Mesothelial cell of epicardium (in vitro differentiated cells): ENCODE data around the gene HIKESHI. TPM values are rescaled to one million over a fixed set of nuclear protein-coding genes. Genes with fewer than 3 reads are reported as not detected.

Source experiments
- DNase-seq, 2 experiments: peaks; one replicate each; pipeline ENCODE4 v3.0.0; 2021; ENCODE audit warnings: low spot score in 2 of 2; ENCODE audit not compliant: unreplicated experiment in 2 of 2
- H3K27ac Mint-ChIP-seq: 2 replicates; pipeline ENCODE4 v1.8.0; 2021; ENCODE audit warnings: mixed read lengths
- H3K27me3 Mint-ChIP-seq: 2 replicates; pipeline ENCODE4 v1.8.0; 2021; ENCODE audit warnings: low read depth, mixed read lengths
- H3K36me3 Mint-ChIP-seq: 2 replicates; pipeline ENCODE4 v1.8.0; 2021; ENCODE audit warnings: mixed read lengths
- H3K4me1 Mint-ChIP-seq: 2 replicates; pipeline ENCODE4 v1.8.0; 2021; ENCODE audit warnings: mixed read lengths
- H3K4me3 Mint-ChIP-seq: 2 replicates; pipeline ENCODE4 v1.8.0; 2021; ENCODE audit warnings: mild to moderate bottlenecking, moderate library complexity, mixed read lengths
- H3K9me3 Mint-ChIP-seq: 2 replicates; pipeline ENCODE4 v1.8.0; 2021; ENCODE audit warnings: mixed read lengths
- total RNA-seq: library from RNA; stranded (reverse); gene quantifications from 3 replicates; pipeline ENCODE4 v1.2.1, GENCODE V29; 2021
- TF ChIP-seq, protein P1 (sequence below): fragments of 200-600 bp; sonication (generic); IDR thresholded peaks from one replicate; pipeline ENCODE4 v1.5.0; 2021; ENCODE audit warnings: antibody characterized with exemption; ENCODE audit not compliant: unreplicated experiment

The HIKESHI gene
- total RNA-seq, 1 donor from 2014 or later = 38.0 TPM

DNA sequence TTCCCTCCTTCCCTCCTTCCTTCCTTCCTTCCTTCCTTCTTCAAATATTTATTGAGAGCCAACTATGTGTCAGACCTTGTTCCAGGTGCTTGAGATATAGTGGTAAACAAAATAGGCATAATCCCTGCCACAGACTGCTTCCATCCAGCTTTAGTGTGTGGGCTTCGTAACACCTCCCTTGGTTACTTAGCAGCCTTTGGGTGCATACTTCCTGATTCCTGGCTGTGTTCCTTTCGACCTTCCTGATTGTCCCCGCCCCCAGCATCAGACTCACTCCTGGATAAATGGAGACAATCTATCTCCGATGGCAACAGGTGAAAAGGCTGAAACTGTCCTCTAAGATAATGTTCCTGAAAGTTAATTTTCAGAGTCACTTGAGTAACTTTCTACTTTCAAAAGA lies 86.2 kb downstream of the HIKESHI start:
- no peaks in the 10 kb centered on the region for H3K36me3 Mint-ChIP-seq
- no peak for DNase-seq
- peaks cover 3% of the 10 kb centered on the region for H3K9me3 Mint-ChIP-seq
- no peak overlapping the region for H3K27ac Mint-ChIP-seq
- H3K27me3 Mint-ChIP-seq = no peaks in the 10 kb centered on the region
- no peak overlapping the region for H3K4me3 Mint-ChIP-seq
- TF ChIP-seq, protein P1, sequence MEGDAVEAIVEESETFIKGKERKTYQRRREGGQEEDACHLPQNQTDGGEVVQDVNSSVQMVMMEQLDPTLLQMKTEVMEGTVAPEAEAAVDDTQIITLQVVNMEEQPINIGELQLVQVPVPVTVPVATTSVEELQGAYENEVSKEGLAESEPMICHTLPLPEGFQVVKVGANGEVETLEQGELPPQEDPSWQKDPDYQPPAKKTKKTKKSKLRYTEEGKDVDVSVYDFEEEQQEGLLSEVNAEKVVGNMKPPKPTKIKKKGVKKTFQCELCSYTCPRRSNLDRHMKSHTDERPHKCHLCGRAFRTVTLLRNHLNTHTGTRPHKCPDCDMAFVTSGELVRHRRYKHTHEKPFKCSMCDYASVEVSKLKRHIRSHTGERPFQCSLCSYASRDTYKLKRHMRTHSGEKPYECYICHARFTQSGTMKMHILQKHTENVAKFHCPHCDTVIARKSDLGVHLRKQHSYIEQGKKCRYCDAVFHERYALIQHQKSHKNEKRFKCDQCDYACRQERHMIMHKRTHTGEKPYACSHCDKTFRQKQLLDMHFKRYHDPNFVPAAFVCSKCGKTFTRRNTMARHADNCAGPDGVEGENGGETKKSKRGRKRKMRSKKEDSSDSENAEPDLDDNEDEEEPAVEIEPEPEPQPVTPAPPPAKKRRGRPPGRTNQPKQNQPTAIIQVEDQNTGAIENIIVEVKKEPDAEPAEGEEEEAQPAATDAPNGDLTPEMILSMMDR = no peak
- H3K4me1 Mint-ChIP-seq = peaks cover 14% of the 10 kb centered on the region

DNA sequence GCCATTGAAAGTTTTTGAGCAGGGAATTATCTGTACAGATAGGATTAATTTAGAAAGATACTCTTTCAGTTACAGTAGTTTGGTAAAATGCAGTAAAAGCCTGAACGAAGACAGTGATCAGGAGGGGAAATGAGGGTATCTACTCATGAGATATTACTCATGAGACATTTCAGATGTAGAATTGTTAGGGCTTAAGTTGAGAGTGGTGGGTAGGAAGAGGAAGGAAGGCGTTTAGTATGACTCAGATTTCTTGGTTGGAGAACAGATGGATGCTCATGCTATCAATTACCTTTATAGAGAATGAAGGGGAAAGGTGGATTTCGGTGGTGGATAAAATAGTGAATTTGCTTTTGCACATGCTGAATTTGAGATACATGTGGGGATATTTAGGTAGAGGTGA lies 88.4 kb downstream of the HIKESHI start:
- H3K4me3 Mint-ChIP-seq = no peak overlapping the region
- peaks cover 3% of the 10 kb centered on the region for H3K9me3 Mint-ChIP-seq
- no peak overlapping the region for H3K27ac Mint-ChIP-seq
- H3K27me3 Mint-ChIP-seq = no peaks in the 10 kb centered on the region
- DNase-seq = no peak
- TF ChIP-seq, protein P1 = no peak
- peaks cover 11% of the 10 kb centered on the region for H3K4me1 Mint-ChIP-seq
- no peaks in the 10 kb centered on the region for H3K36me3 Mint-ChIP-seq

DNA sequence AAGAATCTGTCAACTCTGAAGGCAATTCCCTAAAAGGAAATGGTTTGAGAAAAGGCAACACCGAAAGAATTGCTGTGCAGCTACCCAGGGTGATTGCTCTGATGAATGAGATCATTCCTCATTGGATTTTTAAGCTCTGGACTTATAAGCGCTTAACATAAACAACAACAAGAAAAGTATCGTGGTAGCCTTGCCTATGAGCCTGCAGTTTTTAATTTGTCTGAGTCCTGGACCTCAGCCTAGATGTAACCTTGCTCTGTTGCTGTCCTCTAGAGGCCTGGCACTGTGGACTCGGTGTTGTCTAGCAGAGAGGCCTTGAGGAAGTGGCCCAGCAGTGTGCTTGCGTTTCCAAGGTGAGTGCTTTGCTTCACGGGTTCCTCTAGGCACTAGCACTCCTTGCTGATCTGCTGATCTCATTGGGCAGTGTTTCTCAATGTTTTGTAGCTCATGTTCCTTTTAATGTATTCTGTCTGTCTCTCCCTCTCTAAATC lies 93.1 kb downstream of the HIKESHI start:
- TF ChIP-seq, protein P1 = no peak
- H3K27me3 Mint-ChIP-seq = no peaks in the 10 kb centered on the region
- H3K4me1 Mint-ChIP-seq = peaks cover 8% of the 10 kb centered on the region
- H3K4me3 Mint-ChIP-seq = no peak overlapping the region
- no peak for DNase-seq
- no peaks in the 10 kb centered on the region for H3K9me3 Mint-ChIP-seq
- H3K27ac Mint-ChIP-seq = peak overlapping the region; percentile 86
- H3K36me3 Mint-ChIP-seq = peaks cover 2% of the 10 kb centered on the region

Other genes with a start within 250 kb of the HIKESHI start
- gene PICALM, start 233.2 kb upstream of the HIKESHI start, total RNA-seq = 149 to 154 TPM (median 150 TPM) in 3 replicates
- gene EED, start 57.5 kb upstream of the HIKESHI start, total RNA-seq = 30.5 to 32.4 TPM (median 30.6 TPM) in 3 replicates
- gene CCDC81, start 72.6 kb downstream of the HIKESHI start, total RNA-seq = 2.4 to 2.8 TPM (median 2.5 TPM) in 3 replicates